Esophagus mucosa (tissue), 1 donor: ENCODE data around the gene SIX6. TPM values are rescaled to one million over a fixed set of nuclear protein-coding genes. Genes with fewer than 3 reads are reported as not detected.
"Not testable (repeated sequence)": the region's sequence is repeated elsewhere in the genome, so short reads cannot be mapped to it uniquely, and the experiment has no call there.

ENCODE experiments used
- ATAC-seq: fragments of 200-7000 bp; cut with Tn5 transposase; one replicate; pipeline ENCODE4 v1.9.1; 2020
- total RNA-seq: library from RNA; stranded (reverse); gene quantifications from one replicate; pipeline ENCODE4 v1.2.4, GENCODE V29; 2023
- donor health status: DM: yes; HTN: yes; CAD: no.

SIX6 gene
- total RNA-seq: not detected

DNA sequence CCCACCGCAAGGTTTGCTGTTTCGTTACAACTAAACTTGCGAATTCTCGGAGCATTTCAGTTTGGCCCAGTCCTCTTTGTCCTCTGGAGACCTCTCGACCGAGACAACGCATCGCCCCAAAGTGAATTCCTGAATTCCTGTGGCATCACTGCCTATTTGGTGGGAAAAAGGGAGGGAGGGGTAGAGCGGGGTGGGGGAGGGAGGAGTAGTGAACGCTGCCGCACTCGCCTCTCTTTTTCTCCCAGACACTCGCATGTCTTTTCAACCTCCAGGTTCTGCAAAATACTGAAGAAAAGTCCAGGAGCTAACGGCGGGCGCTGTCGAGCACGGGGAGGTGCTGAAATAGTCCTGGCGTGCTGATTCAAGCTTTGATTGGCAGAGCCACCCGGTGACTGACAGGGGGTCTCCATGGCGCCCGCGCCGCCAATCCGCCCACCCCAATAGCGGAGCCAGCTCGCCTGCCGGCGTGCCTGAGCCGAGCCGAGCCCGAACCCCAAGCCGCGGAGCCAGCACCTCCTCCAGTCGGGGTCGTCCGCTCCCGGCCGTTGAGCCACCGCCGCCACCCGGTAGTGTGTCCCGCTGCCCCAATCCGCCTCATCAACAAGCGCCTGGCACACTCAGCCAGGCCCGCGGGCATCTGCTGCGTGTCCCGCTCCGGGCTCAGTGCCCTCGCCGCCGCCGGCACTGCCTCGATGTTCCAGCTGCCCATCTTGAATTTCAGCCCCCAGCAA is at the start of gene SIX6:
Gene SIX6, plus strand, starts transcription at position 440 of the 731 bp plus-strand sequence. Its CDS starts 253 bp downstream, at position 693.
- ATAC-seq: no peak

DNA sequence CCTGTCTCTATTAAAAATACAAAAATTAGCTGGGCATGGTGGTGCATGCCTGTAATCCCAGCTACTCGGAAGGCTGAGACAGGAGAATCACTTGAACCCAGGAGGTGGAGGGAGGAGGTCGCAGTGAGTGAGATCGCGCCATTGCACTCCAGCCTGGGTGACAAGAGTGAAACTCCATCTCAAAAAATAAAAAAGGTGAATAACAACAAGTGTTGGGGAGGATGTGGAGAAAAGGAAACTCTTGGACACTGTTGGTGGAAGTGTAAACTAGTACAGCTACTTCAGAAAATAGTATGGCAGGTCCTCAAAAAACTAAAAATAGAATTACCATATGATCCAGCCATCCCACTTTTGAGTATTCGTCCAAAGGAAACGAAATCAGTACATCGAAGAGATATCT is 28.7 kb upstream of the SIX6 start:
- not testable (repeated sequence) for ATAC-seq

DNA sequence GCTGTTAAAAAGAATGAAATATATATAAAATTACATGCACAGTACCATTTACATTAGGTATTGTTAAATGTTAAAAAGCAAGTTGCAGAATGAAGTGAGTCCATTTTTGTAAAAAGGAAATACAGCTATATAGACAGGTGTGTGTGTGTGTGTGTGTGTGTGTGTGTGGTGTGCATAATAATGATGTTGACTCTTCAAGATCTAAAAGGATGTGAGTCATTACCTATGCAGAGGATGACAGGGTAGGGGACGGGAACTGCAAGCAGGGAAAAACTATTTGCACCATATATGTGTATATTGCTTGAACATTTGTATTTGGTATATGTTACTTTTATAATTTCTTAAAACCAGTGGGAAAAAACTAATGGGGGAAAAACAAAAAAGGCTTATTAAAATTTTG is 26.2 kb upstream of the SIX6 start:
- ATAC-seq: no peak

DNA sequence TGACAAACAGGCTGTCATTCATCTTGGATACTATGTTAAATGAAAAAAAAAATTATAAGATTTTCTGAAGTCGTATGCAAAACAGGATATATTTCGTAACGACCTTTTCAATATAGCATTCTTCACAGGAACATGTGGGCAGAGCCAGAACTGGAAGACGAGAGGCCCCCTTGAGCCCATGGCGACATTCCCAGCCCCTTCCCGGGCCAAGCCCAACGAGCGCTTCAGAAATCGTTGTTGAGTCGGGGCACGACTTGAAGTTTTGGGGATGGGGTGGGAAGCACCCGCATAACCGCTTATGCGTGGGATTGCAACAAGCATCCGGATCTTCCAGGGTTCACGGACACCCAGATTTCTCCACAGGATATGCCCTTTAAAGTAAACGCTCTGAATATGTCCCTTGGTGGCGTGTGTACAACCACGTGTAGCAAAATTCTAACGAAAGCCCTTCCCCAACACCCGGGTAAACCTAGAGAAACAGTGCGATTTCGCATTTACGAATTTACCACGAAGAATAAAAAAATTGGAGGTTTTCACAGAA is 23.8 kb upstream of the SIX6 start:
- ATAC-seq: no peak

DNA sequence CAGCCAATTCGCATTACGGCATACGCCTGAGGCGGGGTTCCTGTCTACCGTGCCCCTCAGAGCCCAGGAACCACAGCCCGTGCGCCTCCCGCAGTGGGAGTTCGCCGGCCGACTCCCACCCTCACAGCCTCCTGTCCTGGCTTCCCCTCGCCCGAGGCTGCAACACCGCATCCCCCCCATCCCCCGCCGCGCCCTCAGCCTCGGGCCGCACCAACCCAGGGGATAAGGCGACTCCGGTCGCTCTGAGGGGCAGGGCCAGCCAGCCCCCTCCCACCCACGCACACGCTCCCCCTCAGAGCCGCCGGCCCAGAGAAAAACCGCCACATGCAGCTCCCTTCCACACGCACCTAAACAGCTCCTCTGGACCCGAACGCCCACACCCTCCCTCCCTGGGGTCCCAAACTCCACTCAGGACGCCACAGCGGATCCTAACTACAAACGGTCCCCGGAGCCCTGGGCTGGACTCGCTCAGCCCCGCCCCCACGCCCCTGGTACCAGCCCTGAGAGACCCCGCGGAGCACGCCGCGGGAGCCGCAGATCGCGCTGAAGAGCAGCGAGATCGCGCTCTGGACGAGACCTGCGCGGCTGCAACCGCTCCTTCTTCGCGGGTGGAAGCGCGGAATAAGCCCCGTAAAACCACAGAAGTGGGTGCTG is 23.2 kb upstream of the SIX6 start, which contains the start of gene C14orf39:
Gene C14orf39, minus strand, starts transcription at position 466 of the 654 bp plus-strand sequence. CDS start 985 bp downstream, outside the sequence.
- no peak for ATAC-seq

DNA sequence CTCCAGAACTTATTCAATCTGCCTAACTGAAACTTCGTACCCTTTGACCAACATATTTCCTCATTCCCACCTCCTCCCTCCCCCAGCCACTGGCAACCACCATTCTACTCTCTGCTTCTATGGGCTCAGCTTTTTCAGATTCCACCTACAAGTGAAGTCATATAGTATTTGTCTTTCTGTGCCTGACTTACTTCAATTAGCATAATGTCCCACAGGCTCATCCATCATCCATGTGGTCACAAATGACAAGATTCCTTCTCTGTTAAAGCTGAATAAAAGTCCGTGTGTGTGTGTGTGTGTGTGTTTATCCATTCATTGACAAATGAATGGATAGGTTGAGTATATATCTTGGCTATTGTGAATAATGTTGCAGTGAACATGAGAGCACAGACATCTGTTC is 21.7 kb upstream of the SIX6 start:
- no peak for ATAC-seq

DNA sequence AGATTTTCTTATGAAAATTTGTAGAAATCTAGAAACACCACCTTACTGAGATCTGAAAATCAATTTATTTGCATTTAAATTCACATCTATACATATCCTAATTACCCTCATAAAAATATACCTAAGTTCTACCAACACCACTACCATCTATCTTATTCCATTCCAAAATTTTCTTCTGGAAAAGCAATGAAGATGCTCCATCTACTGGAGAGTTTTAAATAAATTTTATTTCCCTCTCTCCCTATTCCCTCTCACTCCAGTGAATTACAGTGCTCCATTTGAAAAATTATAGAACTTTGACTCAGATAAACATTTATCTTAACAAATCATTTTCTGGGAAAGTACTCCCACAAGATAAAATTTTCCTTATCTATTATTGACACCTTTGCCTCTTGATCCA is 20.8 kb upstream of the SIX6 start:
- ATAC-seq: no peak

DNA sequence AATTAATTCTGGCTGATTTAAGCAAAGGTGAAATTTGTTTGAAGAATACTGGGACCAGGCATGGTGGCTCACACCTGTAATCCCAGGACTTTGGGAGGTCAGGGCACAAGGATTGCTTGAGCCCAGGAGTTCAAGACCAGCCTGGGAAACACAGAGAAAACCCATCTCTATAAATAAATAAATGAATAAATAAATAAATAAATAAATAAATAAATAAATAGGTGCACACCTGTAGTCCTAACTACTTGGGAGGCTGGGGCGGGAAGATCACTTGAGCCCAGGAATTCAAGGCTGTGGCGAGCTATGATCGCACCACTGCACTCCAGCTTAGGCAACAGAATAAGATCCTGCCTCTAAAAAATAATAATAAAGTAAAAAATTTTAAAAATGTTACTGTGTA is 18.7 kb upstream of the SIX6 start:
- ATAC-seq: no peak

DNA sequence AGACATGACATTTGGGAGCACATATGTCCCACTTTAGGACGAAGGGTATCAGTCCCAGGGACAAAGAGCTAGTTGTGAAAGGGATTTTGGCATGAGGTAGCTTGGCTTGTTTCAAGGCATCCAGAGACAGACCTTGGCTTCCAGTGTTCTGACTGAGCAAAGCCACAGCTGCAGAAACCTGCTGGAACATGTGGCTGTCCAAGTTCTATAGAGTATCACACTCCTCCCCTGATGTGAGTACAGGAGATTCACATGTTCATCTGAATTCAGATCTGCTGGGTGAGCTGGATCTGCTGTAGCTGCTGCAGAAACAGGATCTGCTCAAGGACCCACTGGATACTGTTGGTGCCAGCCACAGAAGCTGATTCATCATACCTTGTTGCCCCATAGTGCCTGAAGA is 13.0 kb upstream of the SIX6 start:
- no peak for ATAC-seq

DNA sequence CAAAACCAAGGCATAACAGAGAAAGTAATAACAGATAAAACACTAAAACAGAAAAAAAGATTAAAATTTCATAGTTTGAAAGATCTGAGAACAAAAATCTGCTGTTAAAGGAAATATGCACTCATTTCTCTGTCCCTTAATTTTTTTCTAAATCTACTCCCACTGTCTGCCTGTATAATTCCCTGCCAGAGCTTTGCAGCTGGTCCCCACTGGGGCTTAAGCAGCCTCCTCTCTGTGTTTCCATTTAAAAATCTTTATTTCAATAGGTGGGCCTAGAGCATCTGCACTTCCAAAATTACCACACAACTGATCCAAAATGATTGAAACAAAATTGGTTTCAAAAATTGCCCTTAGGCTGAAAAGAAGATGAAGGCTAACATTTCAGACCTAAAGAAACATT is 6.4 kb upstream of the SIX6 start:
- ATAC-seq: no peak

DNA sequence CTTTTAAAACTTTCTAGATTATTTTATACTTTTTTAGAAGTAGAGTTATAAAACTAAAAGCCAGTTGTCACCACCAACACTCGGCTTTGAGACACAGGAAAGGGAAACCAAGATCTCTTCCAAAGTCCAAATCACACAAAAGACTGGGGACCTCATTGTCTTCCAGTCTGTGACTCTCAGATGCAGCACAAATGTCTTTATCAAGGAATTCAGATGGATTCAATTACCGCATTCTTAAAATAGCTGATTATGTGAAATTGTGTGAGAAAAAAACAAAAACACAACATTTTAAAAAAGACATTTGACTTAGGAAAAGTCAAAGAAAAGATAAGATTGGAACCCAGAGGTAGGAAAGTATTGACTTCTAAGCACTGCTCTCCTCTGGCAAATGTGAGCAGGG is 3.5 kb upstream of the SIX6 start:
- no peak for ATAC-seq

DNA sequence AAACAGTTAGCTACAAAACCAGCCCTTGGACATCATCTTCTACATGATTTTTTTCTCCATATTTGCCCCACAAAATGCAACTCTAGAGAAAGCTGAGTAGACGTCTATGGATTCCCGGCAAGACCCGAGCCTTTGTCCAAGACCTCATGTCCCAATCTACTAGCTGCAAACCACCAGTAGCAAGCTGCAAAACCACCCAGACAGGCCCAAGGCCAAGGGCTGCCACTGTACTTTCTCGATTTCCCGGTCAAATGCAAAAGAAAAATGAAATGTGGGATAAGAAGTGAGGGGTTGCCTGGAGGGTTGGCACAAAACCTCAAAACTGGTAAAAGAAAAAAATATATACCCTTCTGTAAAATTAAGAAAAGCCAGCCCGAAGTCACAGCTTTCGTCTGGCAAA is 2.9 kb upstream of the SIX6 start:
- no peak for ATAC-seq

DNA sequence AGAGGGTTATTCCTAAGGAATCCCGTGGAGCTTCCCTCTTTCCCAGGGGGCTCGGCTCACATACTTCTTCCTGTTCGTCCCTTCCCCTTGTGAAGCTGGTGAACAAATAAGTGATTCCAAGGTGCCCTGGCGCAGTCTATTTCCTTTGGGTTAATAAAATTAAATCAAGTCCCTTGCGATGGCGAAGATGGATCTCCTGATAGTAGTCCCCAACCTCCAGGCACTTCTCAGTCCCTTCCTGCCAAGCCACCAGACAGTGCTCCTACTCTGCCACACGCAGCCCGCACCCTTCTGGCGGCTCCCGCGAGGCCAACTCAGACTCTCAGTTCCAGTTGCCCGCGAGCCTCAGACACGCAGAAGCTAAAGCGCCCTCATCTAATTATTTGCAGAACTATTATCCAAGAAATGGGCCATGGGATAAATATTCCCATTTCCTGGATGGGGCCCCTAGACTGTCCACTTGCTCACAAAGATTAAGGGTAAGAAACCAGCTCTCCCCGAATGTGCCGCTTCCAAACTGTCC is 2.4 kb upstream of the SIX6 start:
- ATAC-seq: no peak

DNA sequence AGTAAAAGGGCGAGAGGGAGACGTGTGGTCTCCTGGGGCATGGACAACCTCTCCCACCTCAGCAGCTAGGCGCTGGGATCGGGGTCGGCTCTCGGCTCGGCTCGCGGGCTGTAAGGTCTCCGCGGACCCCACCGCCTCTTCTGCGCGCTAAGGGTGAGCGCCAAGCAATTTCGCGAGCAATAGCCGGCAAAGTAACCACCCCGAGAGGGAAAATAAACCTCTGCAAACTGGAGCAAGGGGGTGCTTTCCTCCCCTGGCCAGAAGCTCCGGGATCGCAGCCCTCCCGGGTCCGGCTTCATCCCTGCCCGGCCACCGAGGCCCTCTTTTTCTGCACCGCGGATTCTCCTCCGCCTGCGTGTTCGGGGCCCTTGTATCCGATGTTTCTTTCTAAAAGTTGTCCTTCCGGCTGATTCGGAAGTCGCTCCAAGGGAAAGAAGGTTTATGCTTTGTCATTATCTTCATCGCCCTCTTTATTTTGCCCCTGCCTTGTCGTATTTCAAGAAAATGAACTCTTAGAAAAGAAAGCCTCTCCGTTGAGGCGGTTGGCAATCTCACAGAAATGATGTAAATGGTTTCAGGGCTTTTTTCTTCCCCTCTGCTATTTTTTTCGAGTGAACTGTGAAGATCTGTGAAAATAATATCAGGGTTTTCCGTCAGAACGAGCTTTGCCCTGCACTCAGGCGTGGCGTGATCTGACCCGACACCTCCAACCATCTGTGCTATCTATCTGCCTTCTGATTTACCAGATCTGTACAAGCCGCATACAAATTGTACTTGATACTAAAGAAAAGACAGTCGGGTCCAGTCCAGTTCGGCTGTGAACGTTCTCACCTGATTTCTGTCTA is 1.7 kb upstream of the SIX6 start:
- ATAC-seq: no peak

DNA sequence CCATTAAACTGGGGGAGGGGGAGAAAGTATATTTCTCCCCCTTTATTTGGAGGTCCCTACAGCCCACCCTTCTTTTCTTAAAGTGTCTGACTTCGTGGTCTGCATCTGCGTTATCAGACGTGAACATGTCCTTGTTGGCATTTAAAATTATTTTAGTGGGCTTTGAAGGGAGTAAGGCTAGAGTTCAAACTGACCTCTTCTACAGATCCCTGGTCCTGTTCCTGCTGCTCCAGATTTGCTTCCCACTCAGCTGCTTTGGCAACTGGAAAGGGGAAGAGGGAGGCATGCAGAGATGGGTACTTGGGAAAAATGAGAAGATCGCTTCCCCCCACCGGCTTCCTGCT is 611 bp upstream of the SIX6 start:
- ATAC-seq: no peak

DNA sequence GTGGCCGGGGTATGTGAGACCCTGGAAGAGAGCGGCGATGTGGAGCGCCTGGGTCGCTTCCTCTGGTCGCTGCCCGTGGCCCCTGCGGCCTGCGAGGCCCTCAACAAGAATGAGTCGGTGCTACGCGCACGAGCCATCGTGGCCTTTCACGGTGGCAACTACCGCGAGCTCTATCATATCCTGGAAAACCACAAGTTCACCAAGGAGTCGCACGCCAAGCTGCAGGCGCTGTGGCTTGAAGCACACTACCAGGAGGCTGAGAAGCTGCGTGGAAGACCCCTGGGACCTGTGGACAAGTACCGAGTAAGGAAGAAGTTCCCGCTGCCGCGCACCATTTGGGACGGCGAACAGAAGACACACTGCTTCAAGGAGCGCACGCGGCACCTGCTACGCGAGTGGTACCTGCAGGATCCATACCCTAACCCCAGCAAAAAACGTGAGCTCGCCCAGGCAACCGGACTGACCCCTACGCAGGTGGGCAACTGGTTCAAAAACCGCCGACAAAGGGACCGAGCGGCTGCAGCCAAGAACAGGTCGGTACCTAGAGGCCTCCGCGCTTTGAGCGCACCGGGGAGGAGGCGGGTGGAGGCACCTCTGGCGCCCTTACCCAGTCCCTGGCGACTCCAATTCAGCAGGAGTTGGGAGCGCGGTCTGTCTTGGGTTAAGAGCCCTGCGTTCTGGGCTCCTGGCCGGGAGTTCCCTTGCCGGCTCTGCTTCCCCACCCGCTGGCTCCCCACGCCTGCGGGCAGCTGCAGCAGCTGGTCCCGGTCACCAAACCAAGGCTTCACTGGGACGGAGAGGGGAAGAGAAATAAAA is 700 bp downstream of the SIX6 start:
- no peak for ATAC-seq

DNA sequence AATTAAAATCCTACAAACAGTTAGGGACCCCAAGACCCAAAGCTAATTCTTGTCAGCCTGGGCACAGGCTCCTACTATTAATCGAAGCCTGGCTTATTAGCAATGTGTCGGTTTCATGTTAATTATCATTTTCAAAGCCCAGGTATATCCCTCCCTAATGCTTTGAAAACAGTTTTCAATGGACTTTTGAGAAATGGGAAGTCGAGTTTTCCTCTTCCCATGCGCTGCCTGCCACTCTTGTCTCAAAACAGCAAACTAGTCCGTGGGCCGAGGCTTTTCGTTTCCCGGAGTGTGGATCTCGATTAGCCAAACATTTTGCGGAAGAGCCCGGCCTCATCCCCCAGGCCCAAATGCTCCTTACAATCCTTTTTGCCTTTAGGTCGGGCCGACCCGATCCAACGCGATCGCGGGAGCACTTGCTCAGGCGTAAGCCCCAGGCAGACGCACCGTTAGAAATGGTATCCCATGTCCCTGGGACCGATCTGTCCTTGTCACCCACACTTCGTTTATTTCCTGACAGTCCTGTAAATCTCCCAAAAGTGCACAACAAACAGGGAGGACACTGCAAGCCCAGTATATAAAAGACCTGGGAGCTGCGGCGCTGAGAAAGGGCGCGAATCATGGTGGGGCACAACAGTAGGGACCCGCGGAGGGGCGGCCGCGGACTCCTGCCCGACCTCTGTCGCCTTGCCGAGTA is 1.5 kb downstream of the SIX6 start:
- ATAC-seq: no peak

DNA sequence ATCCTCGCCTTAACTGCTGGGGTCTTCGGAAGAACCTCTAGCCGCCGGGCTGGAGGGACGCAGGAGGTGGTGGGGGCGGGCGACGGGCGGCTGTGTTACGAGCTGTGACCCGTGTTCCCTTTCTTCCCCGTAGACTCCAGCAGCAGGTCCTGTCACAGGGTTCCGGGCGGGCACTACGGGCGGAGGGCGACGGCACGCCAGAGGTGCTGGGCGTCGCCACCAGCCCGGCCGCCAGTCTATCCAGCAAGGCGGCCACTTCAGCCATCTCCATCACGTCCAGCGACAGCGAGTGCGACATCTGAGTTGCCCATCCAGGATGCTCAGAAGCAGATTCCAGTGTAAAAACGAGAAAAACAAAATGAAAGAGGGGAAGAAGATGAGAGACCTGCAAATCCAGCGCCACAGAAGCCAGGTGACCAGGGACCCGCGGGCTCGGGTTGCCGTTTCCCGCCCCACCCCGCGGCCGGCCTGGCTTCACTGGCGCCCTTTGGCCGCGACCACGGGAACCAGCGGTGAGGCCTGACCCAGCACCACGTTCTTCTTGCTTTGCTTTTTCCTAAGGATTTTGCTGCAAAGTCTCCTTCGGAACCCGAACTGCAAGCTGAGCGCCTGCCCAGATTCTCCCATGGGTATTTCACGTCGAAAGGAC is 2.1 kb downstream of the SIX6 start:
- ATAC-seq: no peak

DNA sequence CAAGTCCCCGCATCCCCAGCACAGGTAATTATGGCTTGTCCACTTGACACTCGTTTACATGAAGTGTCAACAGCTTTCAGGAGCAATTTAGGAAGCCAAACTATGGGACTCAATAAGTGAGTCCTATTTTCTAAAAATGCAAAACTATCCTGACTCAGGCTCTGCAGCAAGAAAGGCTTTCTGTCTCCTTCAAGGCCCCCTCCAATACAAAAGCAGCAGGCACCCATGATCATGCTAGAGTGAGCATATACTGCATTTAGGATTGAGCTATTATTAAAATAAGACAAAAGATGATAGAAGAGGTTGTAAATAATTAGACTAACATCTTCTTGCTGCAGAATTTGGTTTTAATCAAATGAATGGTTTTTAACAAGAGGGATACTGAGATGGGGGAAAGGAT is 3.2 kb downstream of the SIX6 start:
- ATAC-seq: no peak

DNA sequence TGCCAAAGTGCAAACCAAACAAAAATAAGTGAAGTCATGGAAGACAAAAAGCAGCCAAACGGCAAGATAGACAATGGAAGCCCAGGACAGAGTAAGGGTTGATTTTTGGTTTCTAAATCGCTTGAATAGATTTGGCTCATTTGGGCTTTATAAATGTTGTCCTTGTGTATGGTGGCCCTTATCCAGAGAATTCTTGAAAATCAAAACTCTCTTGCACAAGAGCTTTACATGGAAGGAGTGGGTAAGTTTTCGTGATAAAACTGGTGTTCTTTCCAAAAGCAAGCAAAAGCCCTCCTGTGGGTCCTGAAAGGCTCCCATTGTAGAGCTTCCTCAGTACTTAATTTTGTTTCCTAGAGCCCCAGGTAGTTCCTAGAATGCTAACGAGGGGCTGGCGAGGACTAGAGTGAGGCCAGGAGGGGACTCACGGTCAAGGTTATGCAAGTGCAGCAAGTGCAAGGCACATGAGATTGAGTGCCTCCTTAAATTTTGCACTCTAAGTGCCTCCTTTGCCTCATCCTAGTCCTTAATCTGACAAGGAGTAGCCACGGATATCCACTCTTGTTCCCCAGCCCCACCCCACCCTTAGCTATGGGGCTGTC is 4.1 kb downstream of the SIX6 start:
- no peak for ATAC-seq

DNA sequence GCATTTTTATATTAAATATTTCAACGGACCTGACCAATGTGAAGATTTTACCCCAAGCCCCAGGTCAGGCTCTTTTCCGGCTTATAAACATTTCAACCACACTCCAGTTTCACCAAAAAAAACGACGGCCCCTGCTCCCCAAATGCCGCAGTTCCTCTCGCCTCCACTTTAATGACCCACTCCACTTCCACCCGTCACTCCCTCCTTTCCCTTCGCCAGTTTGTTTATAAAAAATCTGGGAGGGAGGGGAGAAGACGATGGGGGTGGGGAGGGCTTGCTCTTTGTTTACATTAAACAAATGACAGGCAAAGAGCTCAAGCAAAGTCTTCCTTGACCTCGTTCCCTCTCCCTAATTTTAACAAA is 5.4 kb downstream of the SIX6 start:
- ATAC-seq: no peak
